ENCODE data around the gene CNTNAP2.

GRCh38 chr7:146346096-146346495, 229.5 kb downstream of the CNTNAP2 start:
- no peak for TF ChIP-seq CTCF (IDR thresholded peaks at IDR 0.05)
- no peak for TF ChIP-seq POLR2A (IDR thresholded peaks at IDR 0.05)

All from testis (tissue), 2 donors.